Activated CD4-positive, alpha-beta T cell treated with anti-CD3 and anti-CD28 coated beads, Interleukin-2, amount 50 U/mL, for 48 hours (primary cell): ENCODE data around the gene TMEM143.
A peak's percentile ranks its signal among the peaks of the same experiment; 100 is the strongest.

Source experiments
- DNase-seq, 2 experiments: peaks; one replicate each; pipeline ENCODE4 v3.0.0-alpha.2; 2020

TMEM143 gene

GRCh38 chr19:48290771-48291488 lies 72.8 kb downstream of the TMEM143 start:
- peak; percentile 68 to 75 for DNase-seq

- no peak for DNase-seq
Observed at GRCh38 chr19:48290401-48290770, 73.4 kb downstream of the TMEM143 start.

- DNase-seq: no peak
Observed at GRCh38 chr19:48287748-48288147, 76.0 kb downstream of the TMEM143 start.

- no peak for DNase-seq
Observed at GRCh38 chr19:48284896-48285295, 78.8 kb downstream of the TMEM143 start.

GRCh38 chr19:48283908-48284307 lies 79.8 kb downstream of the TMEM143 start:
- no peak for DNase-seq
